NCI-H82 (cell line): ENCODE data around the gene COG4.
A peak's percentile ranks its signal among the peaks of the same experiment; 100 is the strongest.
"Not testable (repeated sequence)": the region's sequence is repeated elsewhere in the genome, so short reads cannot be mapped to it uniquely, and the experiment has no call there.

Source experiments
- DNase-seq: peaks from one replicate; lab custom pipeline; 2025; lab: John Stamatoyannopoulos, UW

The COG4 gene

DNA sequence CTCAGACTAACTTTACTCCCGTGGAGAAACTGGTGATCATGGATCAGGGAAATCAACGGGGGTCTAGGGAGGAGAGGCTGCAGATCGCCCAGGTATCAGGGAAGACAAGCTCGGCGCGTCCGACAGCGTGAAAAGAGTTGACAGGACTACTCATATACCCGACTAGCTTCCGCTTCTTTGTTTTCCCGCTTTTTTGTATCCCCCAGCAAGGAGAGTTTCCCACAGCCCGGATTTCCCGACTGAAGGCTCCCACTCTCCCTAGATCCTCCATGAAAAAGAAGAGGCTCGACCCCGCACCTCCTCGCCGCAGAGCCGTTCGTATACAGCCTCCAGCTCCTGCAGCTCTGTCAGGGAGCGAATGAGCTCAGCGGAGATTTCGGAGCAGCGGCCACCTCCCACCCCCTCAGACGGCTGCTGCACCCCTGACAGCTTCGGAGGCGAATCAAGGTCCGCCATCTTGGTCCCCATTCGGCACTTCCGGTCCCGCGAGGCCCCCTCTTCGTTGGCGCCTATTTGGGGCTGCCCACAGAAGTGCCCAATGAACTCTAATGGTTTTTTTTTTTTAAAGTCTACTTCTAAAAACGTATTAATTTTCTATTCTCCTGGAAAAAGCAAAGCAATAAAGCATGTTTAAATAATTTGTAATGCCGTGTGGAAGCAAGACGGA lies at the start of gene COG4:
TSS of gene COG4 (minus strand) at position 479 of the 667 bp plus-strand sequence. CDS start at position 468, 11 bp downstream.
- peak; percentile 91 for DNase-seq

DNA sequence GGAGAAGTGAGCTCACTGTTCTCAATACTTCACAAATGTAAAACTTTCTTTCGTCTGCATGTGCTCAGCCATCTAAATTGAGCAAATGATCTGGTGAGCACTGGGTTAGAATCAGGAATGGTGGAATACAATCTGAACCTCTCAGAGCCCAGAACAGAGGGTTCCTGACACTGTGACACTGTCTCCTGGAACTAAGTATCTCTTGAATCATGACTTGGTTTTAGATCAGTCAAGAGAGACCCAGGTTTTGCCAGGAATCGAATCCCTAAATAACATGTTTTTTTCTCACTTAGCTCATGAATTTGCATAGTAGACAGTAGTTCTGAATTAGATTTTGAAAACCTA lies 49.5 kb upstream of the COG4 start:
- no peak for DNase-seq

DNA sequence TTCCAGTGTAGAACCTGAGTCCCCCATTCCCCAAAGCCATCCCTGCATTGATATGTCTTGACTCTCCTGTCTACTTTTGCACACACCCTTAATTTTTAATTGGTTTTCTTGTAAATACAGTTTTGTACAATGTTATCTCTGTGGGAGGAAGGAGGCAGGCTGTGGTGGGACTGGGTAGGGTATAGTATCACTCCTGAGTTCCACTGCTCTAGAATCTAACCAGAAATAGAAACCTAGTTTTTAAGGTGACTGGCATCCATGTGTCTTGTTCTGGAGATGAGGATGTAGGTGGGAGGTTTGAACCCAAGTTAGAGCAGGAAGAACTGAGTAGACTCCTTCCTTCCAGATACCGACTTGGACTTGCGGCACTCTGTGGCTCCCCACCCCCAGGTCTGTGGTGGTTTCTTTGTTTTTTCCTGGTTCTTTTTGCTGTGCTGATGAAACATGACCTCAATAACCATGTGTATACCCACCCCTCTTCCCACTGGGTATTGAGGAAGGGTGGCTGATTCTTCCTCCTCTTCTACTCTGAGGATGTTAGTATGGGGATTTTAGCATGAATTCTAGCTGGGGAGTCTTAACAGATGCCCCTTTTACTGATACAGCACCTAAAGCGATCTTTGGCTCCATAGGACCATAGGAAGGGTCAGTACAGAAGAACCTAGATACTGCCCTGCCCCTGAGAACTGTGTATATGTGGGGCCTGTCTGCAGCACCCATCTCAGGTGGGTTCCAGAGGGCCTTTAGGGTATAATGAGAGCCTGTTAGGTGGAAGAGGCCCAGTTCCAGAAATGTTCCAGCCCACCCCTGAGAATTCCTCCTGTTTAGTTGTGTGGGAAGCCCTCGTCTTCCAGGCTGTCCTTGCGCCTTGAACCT lies 48.9 kb upstream of the COG4 start:
- no peak for DNase-seq

DNA sequence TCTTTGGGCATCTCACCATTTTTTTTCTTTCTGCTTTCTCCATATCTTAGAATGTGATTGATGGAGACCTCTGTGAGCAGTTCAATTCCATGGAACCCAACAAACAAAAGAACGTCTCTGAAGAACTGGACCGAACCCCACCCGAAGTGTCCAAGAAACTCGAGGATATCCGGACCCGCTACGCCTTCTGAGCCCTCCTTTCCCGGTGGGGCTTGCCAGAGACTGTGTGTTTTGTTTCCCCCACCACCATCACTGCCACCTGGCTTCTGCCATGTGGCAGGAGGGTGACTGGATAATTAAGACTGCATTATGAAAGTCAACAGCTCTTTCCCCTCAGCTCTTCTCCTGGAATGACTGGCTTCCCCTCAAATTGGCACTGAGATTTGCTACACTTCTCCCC lies 48.3 kb upstream of the COG4 start:
- DNase-seq: no peak

DNA sequence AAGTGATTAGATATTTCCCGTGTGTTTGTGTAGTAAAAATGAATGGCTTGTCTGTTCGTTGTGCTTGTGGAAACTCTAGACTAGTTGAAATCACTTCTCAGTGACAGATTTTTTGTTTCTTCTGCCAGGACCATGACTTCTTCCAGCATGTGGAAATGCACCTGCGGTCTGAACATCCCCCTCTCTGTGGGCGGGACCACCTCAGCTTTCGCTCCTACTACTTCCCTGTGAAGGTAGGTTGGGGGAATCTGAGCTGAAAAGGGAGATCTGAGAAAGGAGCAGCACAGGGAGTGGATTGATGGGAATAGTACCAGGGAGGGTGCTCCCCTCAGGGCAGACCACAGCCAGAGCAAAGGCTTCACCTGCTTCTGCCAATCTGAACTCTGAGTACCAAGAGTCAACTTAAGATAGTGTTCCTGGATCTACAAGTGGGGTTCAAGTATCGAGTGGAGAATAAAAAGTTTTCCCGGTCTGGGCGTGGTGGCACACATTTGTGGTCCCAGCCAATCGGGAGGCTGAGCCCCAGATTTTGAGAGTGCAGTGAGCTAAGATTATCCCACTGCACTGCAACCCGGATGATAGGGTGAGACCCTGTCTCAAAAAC lies 47.7 kb upstream of the COG4 start:
- no peak for DNase-seq

DNA sequence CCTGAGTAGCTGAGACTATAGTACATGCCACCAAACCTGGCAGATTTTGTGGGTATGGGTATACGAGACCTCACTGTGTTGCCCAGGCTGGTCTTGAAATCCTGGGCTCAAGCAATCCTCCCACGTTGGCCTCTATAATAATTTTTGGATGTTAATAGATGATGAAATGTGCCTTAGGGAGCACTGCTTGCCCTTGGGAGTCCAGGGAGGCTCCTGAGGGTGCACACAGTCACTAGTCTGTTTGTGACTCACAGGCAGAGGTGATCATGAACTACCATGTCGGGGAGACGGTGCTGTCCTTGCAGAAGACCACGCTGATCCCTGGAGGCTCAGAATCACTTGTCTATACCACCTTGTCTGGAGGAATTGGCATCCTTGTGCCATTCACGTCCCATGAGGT lies 46.4 kb upstream of the COG4 start:
- DNase-seq: no peak

DNA sequence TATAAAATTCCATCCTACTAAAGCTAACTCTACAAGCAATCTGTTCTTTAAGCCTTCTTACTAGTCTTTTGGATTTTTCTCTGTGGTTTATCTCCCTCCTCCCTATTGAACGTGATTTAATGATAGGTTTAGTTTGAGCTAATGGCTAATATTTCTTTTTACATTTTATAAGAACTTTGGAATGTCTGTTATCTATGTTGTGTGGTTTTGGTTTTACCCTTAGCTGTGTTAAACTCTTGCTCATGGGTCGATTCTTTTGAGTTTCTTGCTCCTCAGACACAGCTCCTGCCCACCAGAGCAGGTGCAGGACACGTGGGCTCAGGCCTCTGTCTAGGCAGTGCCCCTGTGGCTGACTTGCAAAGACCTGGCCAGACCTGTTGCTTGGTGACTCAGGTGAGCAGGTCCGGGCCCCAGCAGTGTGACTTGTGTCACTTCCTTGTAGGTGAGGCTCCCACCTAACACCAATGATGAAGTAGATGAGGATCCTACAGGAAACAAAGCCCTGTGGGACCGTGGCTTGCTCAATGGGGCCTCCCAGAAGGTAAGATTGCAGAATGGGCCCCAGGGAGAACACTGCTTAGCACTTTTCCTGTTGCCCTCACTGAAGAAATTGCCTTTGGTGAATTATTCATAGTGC lies 45.4 kb upstream of the COG4 start:
- DNase-seq: no peak

DNA sequence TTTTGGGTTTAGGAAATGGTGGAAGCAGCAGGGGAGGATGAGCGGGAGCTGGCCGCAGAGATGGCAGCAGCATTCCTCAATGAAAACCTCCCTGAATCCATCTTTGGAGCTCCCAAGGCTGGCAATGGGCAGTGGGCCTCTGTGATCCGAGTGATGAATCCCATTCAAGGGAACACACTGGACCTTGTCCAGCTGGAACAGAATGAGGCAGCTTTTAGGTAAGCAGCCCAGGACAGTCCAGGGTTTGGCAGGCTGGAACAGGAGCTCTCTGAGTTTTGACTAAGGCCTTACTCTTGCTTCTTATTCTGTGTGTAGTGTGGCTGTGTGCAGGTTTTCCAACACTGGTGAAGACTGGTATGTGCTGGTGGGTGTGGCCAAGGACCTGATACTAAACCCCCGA lies 41.7 kb upstream of the COG4 start:
- DNase-seq: no peak

DNA sequence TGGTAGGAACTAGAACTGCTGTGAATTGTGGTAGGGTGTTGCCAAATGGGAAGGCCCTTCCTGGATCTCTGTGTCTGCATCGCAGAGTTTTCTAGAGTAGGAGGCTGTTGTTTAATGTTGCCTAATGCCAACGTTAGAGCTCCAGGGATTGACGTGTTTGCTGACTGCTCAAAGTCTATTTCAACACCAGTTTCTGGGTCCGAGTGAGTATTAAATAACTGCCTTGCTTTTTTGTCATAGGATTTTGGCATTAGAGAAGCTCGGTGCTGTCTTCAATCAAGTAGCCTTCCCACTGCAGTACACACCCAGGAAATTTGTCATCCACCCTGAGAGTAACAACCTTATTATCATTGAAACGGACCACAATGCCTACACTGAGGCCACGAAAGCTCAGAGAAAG lies 40.3 kb upstream of the COG4 start:
- no peak for DNase-seq

DNA sequence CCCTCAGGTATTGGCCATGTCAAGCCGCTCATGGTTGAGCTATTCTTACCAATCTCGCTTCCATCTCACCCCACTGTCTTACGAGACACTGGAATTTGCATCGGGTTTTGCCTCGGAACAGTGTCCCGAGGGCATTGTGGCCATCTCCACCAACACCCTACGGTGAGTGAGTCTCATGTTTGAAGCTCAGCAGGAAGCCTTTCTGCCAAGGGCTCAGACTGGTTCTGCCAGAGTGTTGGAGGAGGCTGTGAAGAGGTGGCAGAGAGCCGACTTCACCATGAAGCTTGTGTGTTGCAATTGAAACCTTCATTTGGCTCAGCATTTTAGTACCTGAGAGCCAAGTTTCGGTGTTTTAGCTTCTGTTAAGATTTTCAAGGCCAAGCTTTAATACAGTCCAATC lies 38.3 kb upstream of the COG4 start:
- DNase-seq: no peak

DNA sequence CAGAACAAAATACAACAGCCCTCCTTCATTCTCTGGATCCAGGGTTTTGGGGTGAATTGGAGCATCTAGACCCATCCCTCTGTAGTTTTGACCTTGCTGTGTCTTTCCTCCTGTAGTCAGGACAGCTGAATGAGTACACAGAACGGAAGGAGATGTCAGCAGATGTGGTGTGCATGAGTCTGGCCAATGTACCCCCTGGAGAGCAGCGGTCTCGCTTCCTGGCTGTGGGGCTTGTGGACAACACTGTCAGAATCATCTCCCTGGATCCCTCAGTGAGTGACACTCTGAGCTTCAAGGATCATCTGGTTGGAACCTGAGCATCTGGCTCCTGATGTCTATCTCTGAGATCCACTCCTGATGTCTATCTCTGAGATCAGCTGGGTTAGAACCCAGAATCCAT lies 32.7 kb upstream of the COG4 start:
- DNase-seq: no peak

DNA sequence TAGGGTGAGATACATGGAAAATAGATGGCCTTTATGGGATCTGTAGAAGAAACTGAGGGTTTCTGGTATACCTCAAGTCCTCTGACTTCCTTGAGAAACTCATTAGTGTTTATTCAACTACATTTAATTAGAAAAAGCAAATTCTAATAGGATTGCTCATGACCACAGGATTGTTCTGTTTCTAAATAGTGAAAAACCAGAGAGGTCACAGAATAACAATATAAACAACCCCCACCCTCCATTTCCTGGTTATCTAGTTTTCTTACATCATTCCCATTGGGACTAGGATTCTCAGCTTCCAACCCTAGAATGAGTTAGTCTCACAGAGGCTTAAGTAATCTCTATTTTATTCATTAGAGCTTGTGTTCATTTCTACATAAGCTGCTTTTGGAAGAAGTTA lies 30.3 kb upstream of the COG4 start:
- DNase-seq: no peak

DNA sequence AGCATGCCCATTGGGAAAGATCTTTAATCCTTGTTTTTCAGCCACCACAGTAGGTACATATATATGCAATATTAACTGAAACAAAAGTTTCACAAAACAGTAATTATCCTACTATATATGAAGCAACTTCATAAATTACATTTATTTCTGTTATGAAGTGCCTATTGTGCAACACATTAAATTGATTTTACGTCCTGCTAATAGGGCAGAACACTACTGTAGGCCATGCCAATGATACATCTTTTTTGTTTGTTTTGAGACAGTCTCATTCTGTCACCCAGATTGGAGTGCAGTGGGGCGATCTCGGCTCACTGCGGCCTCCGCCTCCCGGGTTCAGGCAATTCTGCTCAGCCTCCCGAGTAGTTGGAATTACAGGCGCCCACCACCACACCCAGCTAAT lies 29.3 kb upstream of the COG4 start:
- DNase-seq: no peak

DNA sequence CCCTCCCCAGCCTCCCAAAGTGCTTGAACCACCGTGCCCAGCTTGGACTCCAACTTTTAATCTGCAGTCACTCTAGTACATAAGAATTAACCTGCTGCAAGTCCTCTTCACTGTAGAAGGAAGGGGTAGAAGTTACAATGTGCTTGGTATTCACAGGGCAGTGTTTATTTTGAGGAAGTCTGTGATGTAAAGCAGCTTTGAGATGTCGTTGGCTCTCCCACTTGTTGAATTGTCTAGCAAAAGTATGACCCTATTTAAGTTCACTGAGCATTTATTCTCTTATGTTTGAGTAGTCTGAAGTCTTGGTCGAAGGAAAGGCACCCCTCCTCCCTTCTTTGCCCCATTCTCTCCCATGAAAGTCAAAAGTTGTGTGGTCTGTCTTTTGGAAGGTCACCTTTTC lies 28.4 kb upstream of the COG4 start:
- no peak for DNase-seq

DNA sequence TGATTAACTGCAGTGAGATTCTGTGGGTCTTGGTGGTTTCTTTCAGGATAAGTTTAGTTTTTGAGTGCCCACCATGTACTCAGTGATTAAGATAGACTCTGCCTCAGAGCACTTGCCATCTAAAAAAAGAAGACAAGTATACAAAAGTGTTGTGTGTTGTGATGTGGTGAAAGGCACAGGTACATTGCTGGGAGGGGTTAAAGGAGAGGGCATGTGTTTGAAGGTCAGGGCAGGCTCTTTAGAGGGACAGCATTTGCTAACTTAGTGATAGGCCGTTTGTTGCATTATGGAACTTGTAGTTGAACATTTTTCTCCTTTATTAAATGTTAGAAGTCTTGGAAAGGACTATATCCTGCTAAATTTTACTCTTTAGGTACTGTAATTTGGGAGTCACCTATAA lies 26.7 kb upstream of the COG4 start:
- no peak for DNase-seq

DNA sequence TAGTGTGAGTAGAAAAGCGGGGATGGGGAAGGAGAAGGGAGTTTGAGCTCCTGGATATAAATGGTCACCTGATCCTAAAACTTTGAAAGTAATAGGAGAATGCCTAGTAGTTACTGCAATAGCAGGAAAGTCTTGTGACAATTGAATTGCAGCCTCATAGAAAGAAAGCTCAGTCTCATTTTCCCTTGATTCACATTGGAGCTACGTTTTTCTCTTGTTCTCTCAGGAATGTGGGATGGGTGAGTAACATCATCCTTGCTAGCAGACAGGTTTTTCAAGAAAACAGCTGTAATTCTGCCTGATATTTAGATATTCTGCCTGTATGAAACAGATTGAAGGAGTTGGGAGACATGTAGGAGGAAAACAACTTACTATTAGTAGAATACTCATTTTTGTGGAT lies 25.6 kb upstream of the COG4 start:
- no peak for DNase-seq

DNA sequence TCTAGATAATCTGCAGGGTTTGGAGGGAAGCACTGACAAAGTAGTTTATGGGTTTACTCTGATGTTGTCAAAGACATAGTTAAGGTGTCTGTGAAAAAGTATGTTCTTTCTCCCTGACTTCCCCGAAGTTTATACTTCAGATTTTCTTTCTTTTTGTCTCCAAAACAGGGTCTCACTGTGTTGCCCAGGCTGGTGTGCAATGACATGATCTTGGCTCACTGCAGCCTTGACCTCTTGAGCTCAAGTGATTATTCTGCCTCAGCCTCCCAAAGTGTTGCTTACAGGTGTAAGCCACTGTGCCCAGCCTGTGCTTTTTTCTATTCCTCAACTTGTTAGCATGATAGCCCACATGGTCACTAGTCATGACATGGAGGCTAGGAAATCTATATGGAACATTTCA lies 21.2 kb upstream of the COG4 start:
- no peak for DNase-seq

DNA sequence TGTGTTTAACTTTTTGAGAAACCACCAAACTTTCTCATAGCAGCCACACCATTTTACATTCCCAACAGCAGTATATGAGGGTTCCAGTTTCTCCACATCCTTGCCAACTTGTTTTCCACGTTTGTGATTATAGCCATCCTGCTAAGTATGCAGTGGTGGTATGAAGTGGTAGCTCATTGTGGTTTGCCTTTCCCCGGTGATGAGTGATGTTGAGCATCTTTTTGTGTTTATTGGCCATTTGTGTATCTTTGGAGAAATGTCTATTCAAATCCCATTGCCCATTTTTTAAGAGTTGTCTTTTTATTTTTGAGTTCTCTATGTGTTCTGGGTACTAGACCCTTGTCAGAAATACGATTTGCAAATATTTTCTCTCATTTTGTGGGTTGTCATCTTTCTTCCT lies 17.6 kb upstream of the COG4 start:
- DNase-seq: no peak

DNA sequence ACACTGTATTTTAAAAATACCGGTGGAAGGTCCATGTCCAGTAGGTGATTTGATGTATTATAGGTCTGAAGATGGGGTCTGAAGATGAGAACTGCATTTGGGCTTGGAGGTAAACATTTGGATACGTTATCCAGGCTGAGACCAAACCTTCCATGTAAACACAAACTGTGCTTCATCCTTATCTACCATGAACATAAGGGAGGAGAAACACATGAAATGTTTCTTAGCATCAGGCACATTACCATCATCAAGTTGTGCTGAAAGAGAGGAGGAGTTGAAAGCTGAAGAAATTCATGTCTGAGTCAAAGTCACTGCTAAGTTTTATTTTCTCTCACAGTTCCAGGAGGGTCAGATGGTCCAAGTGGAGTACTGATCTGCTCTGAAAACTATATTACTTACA lies 11.6 kb upstream of the COG4 start:
- no peak for DNase-seq

DNA sequence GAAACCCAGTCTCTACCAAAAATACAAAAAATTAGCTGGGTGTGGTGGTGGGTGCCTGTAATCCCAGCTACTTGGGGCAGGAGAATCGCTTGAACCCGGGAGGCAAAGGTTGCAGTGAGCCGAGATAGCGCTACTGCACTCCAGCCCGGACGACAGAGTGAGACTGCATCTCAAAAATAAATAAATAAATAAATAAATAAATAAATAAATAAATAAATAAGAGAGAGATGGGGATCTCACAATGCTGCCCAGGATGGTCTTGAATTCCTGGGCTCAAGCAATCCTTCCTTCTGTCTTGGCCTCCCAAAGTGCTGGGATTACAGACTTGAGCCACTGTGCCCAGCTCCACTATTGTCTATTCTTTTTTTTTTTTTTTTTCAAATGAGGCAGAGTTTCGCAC lies 6.6 kb upstream of the COG4 start:
- DNase-seq: not testable (repeated sequence)

DNA sequence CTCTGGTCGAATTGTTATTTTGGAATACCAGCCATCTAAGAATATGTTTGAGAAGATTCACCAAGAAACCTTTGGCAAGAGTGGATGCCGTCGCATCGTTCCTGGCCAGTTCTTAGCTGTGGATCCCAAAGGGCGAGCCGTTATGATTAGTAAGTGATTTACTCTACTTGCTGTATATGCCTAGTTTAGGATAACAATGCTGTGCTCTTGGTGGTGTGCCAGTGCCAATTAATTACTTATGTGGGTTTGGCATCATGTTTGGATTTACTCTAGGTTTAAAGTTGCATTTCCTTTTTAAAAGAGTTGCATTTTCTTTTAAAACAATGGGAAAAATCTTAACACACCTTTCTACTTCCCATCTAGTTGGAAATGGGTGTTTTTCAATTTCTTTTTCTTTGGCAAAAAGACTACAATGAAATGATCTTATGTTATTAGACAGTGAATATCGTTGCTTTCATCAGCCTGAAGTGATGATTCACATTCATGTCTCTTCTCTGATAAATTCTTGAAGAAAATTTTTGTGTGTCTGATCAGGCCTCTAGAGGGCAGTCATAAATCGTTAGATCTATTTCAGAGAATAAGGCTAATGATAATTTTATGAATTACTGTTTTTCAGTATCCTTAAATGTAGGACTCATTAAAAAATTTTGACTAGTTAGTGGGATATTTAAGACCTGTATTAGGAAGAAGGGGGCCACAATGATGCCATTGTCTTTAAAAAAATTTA lies 5.9 kb upstream of the COG4 start:
- DNase-seq: peak; percentile 39

DNA sequence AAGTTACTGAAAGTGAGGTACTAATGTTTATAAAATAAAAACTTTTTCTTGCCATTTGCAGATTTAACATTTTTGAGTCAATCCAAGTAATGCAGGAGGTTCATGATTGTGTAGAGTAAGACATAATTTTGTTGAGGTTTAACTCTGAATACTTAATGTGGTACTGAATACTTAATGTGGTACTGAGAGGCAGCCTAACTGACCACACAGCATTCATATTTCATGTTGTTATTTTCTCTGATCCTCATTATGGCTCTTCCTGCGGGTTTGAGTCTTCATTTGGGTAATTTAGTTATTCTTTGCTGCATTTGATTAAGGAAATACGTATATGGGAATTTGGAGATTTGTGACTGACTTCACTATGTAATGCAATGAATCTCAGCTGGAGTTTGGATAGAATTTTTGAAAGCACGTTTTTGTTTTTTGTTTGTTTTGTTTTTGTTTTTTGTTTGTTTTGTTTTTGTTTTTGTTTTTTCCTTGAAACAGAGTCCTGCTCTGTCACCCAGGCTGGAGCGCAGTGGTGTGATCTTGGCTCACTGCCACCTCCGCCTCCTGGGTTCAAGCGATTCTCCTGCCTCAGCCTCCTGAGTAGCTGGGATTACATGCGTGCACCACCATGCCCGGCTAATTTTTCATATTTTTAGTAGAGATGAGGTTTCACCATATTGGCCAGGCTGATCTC lies 4.1 kb upstream of the COG4 start:
- no peak for DNase-seq
